ENCODE results near the gene YPEL2. TPM values are rescaled to one million over a fixed set of nuclear protein-coding genes. Genes with fewer than 3 reads are reported as not detected.
"Not testable (repeated sequence)": the region's sequence is repeated elsewhere in the genome, so short reads cannot be mapped to it uniquely, and the experiment has no call there.

YPEL2 gene
- total RNA-seq, 1 donor from 2014 or later: 18.9 TPM

DNA sequence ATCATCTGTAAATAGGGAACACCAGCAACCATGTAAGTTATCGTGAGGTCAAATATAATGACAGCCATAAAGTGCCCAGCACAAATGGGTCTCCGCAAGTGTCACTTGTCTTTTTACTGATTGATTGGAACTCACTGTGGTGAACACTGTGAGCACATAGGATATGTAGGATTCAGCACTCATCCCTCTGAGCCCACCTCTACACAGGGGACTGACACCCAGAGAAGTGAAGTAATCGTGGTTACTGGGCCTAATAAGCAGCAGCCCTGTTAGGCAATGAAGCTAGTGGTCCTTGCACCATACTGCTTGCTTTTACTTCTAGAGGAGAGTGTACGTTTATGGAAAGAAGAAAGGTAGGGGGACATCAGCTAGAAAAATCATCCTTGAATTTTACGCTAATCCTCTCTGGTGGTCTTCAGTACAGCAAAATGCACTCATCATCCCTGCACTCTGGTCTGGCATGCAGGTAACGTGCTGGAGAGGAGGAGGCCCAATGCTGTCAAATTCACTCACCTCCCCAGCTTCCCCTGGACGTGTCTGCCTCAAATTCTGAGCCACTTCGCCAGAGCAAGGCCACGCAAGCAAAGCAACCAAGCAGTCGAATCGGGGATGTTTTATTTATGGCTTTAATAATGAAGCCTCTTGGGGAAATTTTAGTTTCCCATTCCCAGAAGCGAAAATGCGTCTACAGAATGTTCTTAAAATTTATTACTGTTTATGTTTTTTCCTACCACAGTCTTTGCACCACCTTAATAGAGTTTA lies 74.7 kb downstream of the YPEL2 start:
- Mint-ChIP-seq H3K27ac (ENCODE audit: unreplicated experiment) (peak overlapping the region; percentile 85), H3K9me3 (ENCODE audit: unreplicated experiment) (no peaks in the 10 kb centered on the region), H3K27me3 (ENCODE audit: unreplicated experiment) (no peaks in the 10 kb centered on the region), H3K4me3 (ENCODE audit: unreplicated experiment) (no peak overlapping the region), H3K4me1 (ENCODE audit: unreplicated experiment) (peaks cover 26% of the 10 kb centered on the region), H3K36me3 (ENCODE audit: unreplicated experiment) (peaks cover 15% of the 10 kb centered on the region)
- DNase-seq (ENCODE audit: extremely low spot score, unreplicated experiment): no peak
- TF ChIP-seq, protein P1, sequence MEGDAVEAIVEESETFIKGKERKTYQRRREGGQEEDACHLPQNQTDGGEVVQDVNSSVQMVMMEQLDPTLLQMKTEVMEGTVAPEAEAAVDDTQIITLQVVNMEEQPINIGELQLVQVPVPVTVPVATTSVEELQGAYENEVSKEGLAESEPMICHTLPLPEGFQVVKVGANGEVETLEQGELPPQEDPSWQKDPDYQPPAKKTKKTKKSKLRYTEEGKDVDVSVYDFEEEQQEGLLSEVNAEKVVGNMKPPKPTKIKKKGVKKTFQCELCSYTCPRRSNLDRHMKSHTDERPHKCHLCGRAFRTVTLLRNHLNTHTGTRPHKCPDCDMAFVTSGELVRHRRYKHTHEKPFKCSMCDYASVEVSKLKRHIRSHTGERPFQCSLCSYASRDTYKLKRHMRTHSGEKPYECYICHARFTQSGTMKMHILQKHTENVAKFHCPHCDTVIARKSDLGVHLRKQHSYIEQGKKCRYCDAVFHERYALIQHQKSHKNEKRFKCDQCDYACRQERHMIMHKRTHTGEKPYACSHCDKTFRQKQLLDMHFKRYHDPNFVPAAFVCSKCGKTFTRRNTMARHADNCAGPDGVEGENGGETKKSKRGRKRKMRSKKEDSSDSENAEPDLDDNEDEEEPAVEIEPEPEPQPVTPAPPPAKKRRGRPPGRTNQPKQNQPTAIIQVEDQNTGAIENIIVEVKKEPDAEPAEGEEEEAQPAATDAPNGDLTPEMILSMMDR (IDR thresholded peaks at IDR 0.05): no peak

DNA sequence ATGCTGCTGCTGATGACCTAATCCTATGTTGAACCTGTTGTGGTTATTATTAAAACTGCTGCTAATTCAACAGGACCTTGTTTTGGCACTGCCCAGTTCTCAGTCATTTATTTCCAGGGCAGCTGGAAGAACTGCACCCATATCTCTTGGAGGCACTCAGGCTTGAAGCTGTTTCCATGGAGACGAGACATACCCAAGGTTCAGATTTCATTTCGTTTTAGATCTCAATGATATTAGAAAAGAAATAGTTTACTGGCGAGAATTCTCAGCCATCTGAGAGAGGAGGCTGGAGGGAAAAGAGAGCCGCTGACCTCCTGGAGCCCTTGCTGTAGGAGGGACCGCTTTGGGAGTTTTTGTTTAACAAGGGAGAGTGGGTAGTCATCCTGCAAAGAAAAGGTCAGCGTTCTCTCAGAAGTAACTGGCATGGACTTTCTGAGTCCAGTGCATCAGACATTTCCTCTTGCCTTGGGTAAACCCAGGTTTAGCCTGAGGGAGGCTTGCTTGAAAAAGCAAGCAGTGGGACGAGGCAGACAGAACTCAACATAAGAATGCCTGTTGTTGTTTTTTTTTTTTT lies 75.4 kb downstream of the YPEL2 start:
- Mint-ChIP-seq H3K27ac (ENCODE audit: unreplicated experiment) (peak overlapping the region; percentile 85), H3K4me3 (ENCODE audit: unreplicated experiment) (peak overlapping the region; percentile 41)
- TF ChIP-seq, protein P1 (IDR thresholded peaks at IDR 0.05): no peak

DNA sequence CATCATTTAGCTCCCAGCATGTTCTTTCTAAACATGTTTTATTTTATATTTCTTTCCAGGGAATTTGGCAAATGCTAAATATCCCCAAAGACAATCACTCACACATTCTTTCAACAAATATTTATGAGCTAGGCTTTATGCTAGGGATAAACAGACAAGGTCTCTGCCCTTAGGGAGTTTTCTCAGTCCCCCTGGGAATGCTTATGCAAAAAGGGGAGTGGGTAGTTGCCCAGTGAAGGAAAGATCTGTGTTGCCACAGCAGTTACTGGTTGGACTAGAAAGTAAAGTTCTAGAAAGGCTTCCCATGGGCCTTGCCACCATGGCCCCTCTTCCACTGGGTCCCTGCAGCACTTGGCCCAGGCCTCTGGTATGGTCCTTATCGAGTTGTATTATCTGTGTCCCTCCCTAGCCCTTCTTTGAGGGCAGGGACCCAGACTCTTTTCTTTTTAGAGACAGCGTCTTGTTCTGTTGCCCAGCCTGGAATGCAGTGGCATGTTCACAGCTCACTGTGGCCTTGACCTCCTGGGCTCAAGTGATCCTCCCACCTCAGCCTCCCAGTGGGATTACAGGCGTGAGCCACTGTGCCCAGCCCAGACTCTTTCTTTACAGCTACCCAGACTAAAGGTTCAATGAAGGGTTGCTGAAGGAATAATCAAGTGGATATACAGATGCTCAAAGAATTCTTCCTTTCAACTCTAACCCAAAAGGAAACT lies 78.0 kb downstream of the YPEL2 start:
- Mint-ChIP-seq H3K9me3 (ENCODE audit: unreplicated experiment) (no peaks in the 10 kb centered on the region), H3K4me1 (ENCODE audit: unreplicated experiment) (peaks cover 23% of the 10 kb centered on the region), H3K27me3 (ENCODE audit: unreplicated experiment) (no peaks in the 10 kb centered on the region), H3K27ac (ENCODE audit: unreplicated experiment) (peak overlapping the region; percentile 25), H3K4me3 (ENCODE audit: unreplicated experiment) (no peak overlapping the region), H3K36me3 (ENCODE audit: unreplicated experiment) (peaks cover 5% of the 10 kb centered on the region)
- TF ChIP-seq, protein P1 (IDR thresholded peaks at IDR 0.05): no peak
- no peak for DNase-seq (ENCODE audit: extremely low spot score, unreplicated experiment)

More for the DNA sequence above, 75.4 kb downstream of the YPEL2 start:
- no peak for DNase-seq (ENCODE audit: extremely low spot score, unreplicated experiment)
- Mint-ChIP-seq H3K36me3 (ENCODE audit: unreplicated experiment) (peaks cover 13% of the 10 kb centered on the region), H3K27me3 (ENCODE audit: unreplicated experiment) (no peaks in the 10 kb centered on the region), H3K9me3 (ENCODE audit: unreplicated experiment) (no peaks in the 10 kb centered on the region), H3K4me1 (ENCODE audit: unreplicated experiment) (peaks cover 23% of the 10 kb centered on the region)

DNA sequence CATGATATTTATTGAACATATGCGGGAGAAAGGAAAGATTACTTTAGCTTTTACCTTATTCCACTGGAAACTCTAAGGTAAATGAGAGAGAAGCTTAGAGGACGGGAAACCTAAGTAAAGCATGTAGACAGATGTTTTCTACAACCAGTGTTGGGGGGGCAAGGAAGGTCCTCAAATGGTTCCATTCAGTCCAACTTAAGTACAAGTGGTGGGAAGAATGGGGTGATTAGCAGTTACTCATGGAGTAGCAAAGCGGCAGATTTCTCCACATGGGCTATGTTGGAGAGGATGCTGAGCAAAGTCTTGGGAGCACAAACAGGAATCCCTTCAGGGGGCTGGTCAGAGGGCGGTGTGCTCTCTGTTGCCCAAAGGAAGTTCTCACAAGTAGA lies 78.6 kb downstream of the YPEL2 start:
- H3K4me3 Mint-ChIP-seq (ENCODE audit: unreplicated experiment): no peak overlapping the region
- no peaks in the 10 kb centered on the region for H3K27me3 Mint-ChIP-seq (ENCODE audit: unreplicated experiment)
- H3K27ac Mint-ChIP-seq (ENCODE audit: unreplicated experiment): no peak overlapping the region
- DNase-seq (ENCODE audit: extremely low spot score, unreplicated experiment): no peak
- TF ChIP-seq, protein P1 (IDR thresholded peaks at IDR 0.05): no peak
- H3K4me1 Mint-ChIP-seq (ENCODE audit: unreplicated experiment): peaks cover 23% of the 10 kb centered on the region
- H3K36me3 Mint-ChIP-seq (ENCODE audit: unreplicated experiment): peaks cover 4% of the 10 kb centered on the region
- H3K9me3 Mint-ChIP-seq (ENCODE audit: unreplicated experiment): no peaks in the 10 kb centered on the region

DNA sequence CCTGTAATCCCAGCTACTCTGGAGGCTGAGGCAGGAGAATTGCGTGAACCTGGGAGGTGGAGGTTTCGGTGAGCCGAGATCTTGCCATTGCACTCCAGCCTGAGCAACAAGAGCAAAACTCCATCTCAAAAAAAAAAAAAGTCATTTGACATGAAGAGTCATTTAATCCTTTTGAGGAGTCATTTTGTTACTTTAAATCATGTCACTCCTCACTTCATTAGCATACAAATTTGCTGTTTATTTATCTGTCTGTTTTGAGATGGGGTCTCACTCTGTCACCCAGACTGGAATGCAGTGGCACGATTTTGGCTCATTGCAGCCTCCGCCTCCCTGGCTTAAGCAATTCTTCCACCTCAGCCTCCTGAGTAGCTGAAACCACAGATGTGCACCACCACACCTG lies 81.0 kb downstream of the YPEL2 start:
- not testable (repeated sequence) for H3K9me3 Mint-ChIP-seq (ENCODE audit: unreplicated experiment); H3K27me3 Mint-ChIP-seq (ENCODE audit: unreplicated experiment); H3K4me3 Mint-ChIP-seq (ENCODE audit: unreplicated experiment); H3K36me3 Mint-ChIP-seq (ENCODE audit: unreplicated experiment); H3K4me1 Mint-ChIP-seq (ENCODE audit: unreplicated experiment); DNase-seq (ENCODE audit: extremely low spot score, unreplicated experiment); H3K27ac Mint-ChIP-seq (ENCODE audit: unreplicated experiment)
